Stimulated activated CD4-positive, alpha-beta T cell treated with anti-CD3 and anti-CD28 coated beads, Interleukin-15, amount 100 ng/mL, for 48 hours (primary cell): ENCODE results near the gene MDH1B.
A peak's percentile ranks its signal among the peaks of the same experiment; 100 is the strongest.
"Not testable (repeated sequence)": the region's sequence is repeated elsewhere in the genome, so short reads cannot be mapped to it uniquely, and the experiment has no call there.

Source experiments
- DNase-seq, 2 donors: peaks; one replicate each; pipeline ENCODE4 v3.0.0-alpha.2; 2020; ENCODE audit warnings: low read depth in 2 of 2

MDH1B gene

DNA sequence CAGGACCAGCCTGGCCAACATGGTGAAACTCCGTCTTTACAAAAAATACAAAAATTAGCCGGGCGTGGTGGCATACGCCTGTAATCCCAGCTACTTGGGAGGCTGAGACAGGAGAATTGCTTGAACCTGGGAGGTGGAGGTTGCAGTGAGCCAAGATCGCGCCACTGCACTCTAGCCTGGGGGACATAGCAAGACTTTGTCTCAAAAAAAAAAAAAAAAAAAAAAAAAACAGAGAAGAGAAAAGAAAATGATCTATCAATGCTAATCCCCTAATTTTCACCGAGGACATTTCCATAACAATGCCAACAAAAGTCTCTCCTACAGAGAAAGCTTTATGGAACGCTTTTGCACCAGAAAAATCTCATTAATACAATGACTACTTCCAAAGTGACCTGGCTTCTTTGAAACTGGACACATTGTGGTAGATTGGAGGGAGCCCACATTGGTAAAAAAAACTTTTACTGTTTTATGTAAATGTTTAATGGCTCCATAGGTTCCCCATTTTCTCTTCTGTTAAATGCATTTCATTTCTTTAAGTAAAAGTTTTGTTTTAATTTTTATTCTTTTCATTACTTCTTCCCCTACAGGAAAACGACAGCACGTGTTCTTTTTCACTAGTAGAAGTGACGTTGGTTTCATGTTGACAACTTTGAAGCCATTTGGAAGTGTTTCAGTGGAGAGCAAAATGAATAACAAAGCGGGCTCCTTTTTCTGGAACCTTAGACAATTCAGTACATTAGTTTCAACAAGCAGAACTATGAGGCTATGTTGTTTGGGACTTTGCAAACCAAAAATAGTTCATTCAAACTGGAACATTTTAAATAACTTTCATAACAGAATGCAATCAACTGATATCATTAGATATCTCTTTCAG, 1.2 kb upstream of the MDH1B start:
- DNase-seq, result no peak

GRCh38 chr2:206764673-206765241, 371 bp downstream of the MDH1B start:
- no peak for DNase-seq

GRCh38 chr2:206756816-206757215, 8.3 kb downstream of the MDH1B start:
- DNase-seq, result no peak

GRCh38 chr2:206740800-206741199, 24.3 kb downstream of the MDH1B start:
- no peak for DNase-seq

- DNase-seq, result no peak
Observed at GRCh38 chr2:206739271-206739670, 25.9 kb downstream of the MDH1B start.

DNA sequence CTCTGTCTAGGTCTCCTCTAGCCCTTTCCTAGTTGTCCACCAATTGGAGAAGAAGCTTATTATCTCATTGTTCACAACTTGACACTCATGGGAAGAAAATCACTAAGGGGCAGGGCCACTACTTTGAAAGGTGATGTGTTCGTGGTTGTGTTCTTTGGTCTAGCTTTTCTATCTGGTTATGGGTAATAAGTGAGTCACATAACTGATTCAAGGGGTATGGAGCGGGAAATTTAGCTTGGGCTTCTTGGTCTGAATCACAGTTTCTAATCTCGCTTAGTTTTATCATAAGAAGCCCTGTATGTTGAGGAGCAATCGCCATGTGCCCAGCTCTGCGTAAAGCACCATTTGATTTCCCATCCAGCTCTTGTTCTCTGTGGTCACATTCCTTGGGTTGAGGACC, 28.2 kb downstream of the MDH1B start:
- DNase-seq, result peak in 1 of 2 donors; percentile 7

DNA sequence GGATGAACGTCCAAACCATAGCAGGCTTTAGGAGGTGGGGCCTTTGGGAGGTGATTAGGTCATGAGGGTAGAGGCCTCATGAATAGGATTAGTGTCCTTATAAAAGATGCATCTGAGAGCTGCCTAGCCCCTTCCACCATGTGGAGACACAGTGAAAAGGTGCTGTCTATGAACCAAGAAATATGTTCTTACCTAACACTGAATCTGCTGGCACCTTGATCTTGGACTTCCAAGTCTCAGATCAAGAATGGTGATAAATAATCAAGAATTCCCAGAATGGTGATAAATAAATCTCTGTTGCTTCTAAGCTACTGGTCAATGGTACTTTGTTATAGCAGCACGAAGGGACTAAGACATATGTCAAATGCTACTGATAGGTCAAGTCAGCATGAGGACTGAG, 31.8 kb downstream of the MDH1B start:
- DNase-seq, result no peak

DNA sequence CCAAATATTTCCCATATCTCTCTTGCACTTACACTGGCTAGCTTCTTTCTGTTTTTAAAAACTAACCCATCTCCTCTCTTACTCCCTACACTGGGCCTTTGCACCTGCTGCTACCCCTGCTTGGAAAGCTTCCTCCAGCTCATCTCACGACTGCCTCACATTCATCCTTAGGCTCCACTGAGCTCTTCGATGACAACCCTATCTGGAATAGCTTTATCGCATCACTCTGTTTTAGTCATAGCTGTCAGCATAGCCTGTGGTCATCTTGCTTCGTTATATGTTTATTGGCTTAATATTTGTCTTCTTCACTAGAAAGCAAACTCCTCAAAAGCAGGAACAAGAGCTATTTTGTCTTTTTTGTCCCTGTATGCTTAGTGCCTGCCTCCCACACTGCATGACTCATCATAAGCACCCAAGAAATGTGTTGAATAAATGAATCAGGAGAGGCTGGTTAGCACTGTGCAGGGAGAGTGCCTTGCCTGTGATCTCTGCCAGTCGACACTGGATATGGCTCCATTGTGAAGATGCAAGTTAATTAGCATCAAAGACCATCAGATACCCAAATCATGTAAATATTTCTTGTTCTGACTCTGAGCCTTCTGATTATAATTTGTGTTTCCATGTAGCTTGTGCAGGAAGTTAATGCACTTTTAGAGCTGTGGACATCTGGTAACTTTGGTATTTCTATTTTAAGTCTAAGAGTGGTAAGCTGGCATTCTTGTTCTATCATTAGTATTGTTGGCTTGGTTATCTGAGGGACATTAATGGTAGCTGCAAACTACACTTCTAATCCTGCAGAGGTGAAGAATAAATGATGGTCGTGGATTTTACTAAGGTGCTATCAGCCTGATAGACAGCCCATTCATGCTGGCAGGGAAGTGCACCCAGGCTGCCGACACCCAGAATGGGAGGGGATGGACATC, 36.6 kb downstream of the MDH1B start:
- no peak for DNase-seq

- DNase-seq, result no peak
Observed at GRCh38 chr2:206727287-206727686, 37.8 kb downstream of the MDH1B start.

DNA sequence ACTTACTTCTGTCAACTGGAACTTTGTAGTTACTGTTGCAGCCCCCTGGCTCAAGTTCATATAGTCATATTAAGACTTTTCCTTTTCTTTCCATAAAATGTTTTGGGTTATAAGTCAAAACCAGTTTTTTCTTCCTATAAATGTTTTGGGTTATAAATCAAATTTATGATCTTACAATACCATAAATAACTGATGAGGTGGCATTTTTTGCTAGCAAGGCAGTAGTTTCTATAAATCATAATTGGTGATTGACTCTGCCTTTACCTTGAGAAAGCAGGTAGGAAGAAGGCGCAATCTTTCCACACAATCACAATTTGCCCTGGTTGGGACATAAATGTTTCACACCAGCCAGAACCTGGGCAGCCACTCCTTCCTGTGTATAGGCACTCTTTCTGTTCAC, 41.8 kb downstream of the MDH1B start:
- DNase-seq, result no peak

DNA sequence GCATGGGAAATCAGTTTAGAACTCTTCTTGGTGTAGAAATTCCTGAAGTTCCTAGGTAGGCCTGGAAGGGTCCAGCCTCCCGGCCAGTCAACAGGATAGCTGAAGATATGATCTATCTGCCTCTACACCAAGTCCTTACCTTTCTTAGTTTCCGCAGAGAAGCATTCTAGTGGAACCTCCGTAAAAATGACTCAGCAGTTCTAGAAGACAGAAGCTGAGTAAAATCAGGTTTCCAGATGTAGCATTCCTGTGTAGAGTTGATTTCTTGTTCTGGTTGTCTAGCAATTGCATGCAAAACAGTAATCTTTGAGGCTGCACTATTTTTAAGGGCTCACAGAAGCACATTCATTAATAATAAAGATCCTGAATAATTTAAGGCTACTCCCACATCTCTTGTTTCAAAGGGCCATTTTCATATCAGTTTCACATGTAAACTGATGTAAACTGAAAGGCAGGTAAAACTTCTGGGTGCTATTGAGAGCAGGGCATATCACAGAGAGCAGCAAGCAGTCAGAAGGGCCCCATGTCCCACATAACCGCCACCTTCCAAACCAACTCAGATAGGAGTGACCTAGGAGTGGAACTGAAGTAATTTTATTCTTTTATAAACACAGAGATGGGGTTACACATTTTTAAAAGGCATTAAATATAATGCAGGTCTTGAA, 43.7 kb downstream of the MDH1B start:
- DNase-seq, result no peak

- no peak for DNase-seq
Observed at GRCh38 chr2:206718296-206718695, 46.8 kb downstream of the MDH1B start, which contains the start of gene DYTN. DYTN (minus strand) TSS chr2:206718396; CDS start chr2:206718279, 117 bp downstream.

DNA sequence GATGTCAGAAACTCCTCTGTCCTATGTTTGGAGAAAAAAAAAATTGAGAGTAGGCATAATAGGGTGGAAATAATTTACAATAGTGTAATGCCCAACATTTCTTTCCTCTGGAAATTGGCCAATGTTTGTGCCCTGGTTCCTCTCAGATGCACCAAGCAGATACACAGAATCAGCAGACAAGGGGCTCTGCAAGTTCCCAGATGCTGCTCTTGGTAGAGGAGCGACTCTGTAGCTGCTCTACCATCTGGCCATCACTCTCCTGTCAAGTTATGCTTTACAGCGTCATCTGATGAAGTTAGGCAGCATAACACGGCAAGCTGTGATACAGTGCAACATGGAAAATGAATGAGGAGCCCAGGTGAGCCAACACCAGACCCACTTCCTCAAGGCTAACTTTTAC, 48.5 kb downstream of the MDH1B start:
- DNase-seq, result no peak

GRCh38 chr2:206715183-206715582, 49.9 kb downstream of the MDH1B start:
- DNase-seq, result not testable (repeated sequence)

GRCh38 chr2:206713746-206714145, 51.4 kb downstream of the MDH1B start:
- no peak for DNase-seq

DNA sequence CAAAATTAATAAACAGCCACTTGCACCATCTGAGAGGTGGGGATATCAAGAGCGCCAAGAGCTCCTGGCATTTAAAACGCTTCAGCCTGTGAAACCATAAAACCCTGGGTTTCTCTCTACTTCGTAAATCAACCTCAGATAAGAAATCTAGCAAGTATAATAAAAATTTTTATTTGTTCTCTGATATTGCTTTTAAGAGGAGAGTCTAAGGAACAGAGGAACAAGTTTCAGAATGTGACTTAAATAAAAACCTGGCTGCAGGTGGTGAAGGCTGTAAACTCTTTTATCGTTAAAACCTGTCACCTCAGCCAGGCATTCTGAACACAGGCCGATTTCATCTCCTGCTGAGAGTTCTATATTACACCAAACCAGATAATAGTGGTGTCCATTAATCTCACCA, 56.8 kb downstream of the MDH1B start:
- DNase-seq, result no peak

GRCh38 chr2:206707164-206707701, 57.9 kb downstream of the MDH1B start:
- DNase-seq, result no peak

- no peak for DNase-seq
Observed at GRCh38 chr2:206701952-206702605, 63.0 kb downstream of the MDH1B start.

DNA sequence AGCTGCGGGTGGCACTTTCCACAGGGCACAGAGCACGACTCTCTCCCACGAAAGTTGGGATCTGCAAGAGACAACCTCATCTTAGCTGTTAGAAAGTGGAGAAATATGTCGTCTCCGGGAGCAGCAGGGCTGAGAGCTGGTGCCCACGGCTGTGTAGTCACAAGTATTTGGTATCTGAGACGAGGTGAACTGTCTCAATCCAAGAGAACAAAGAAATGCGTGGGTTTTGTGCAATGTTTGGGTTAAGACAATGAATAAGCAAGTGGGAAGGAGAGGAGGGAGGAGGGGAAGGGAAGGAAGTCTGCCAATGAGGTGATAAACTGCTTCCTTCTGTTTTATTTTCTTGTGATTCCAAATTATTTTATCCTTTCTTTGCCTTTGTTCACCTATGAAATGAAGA, 65.0 kb downstream of the MDH1B start:
- peak in 1 of 2 donors; percentile 3 for DNase-seq

DNA sequence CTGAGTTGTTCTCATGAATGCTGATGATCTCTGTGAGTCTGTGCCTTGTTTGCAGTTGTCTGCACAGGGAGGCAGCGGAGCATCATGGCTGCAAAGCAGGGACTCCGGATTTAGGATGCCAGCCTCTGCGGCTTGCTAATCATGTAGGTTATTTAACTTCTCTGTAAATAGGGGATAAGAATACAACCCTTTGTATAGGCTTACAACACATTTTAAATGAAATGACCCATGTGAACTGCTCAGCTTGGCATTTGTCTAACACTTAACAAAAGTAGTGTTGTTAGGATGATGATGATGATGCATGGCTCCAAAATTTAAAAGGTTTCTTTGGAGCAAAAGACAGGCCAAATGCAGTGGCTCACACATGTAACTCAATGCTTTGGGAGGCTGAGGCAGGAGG, 66.3 kb downstream of the MDH1B start:
- no peak for DNase-seq

GRCh38 chr2:206696910-206697309, 68.2 kb downstream of the MDH1B start:
- DNase-seq, result no peak
